Pancreas (tissue), 10 donors: Measurements from ENCODE around the gene PNLIPRP2. TPM values are rescaled to one million over a fixed set of nuclear protein-coding genes. Genes with fewer than 3 reads are reported as not detected.

ENCODE experiments used
- ATAC-seq, 4 donors: fragments of 200-7000 bp; cut with Tn5 transposase; one replicate each; pipeline versions ENCODE4 v1.8.0 to v1.9.1; 2020; ENCODE audit warnings: mild to moderate bottlenecking in 4 of 4, moderate library complexity in 4 of 4
- DNase-seq, 6 donors: peaks; one replicate each; pipeline ENCODE4 v3.0.0-alpha.2; 2020
- FAIRE-seq: peaks from 2 replicates; lab custom pipeline; 2012; peaks lifted over from hg19 to GRCh38; lab: Jason Lieb, UNC
- H3K27ac ChIP-seq, 4 donors: fragments of 200-600 bp; sonication (generic); 1 replicate in 3 of 4; 2 replicates in 1 of 4; pipeline versions ENCODE4 v1.5.0 to v1.8.0; 2020
- H3K27me3 ChIP-seq, 4 donors: fragments of 200-600 bp; one replicate each; pipeline ENCODE4 v1.8.0; 2021
- H3K36me3 ChIP-seq, 3 donors: fragments of 200-600 bp; sonication (generic) in 1 of 3; one replicate each; pipeline versions ENCODE4 v1.5.0 to v1.8.0; 2020 to 2021
- H3K4me1 ChIP-seq, 3 donors: fragments of 200-600 bp; one replicate each; pipeline ENCODE4 v1.8.0; 2021
- H3K4me3 ChIP-seq, 4 donors: fragments of 200-600 bp; sonication (generic) in 2 of 4; one replicate each; pipeline versions ENCODE4 v1.5.0 to v1.8.0; 2020 to 2021
- H3K9me3 ChIP-seq, 4 donors: fragments of 200-600 bp; one replicate each; pipeline ENCODE4 v1.8.0; 2021
- CTCF ChIP-seq, 4 donors: fragments of 200-600 bp; sonication (generic) in 3 of 4; IDR thresholded peaks; one replicate each; pipeline versions ENCODE4 v1.5.0 to v1.8.0; 2021; ENCODE audit warnings: antibody characterized with exemption in 4 of 4
- WGBS, 2 donors: extraction: QIAGEN DNeasy Blood & Tissue Kit; methylation state at CpG; one replicate each; pipeline ENCODE4 v1.1.7; 2013; 5-methylcytosine and 5-hydroxymethylcytosine counted together
- intact Hi-C, 3 donors: fragments of 100-400 bp; cut with DNase I; formaldehyde crosslinking; loops; one replicate each; pipeline versions ENCODE4 v1.11.1 to v1.14.2; 2022
- polyA plus RNA-seq, 2 donors: library from polyadenylated mRNA; stranded (reverse); fragments of 200-250 nt; gene quantifications; one replicate each; pipeline ENCODE4 v1.2.3, GENCODE V29; 2013
- total RNA-seq, 6 donors: library from RNA; stranded (reverse); fragmentation: NEBNext Ultra II Directional in 4 of 6; extraction: Animal tissue kit (Norgen Biotek cat#: 25700) in 4 of 6; gene quantifications; one replicate each; pipeline versions ENCODE4 v1.2.1 to v1.2.4, GENCODE V29; 2021 to 2023
- donor health status: healthy with polysubstance abuse.
- donor health status: DM: no; HTN: no; CAD: no; lungs with moderate emphysema.
- donor health status: DM: no; HTN: no; CAD: no.
- donor health status: control.
- donor health status: control.
- donor health status: Bipolar disorder and iron deficiency.
- donor health status: DM: yes; HTN: yes; CAD: no.
- donor health status: DM: no; HTN: no; CAD: no.
- donor health status: DM: no; HTN: no; CAD: no.
- donor health status: DM: yes; HTN: yes; CAD: no.

Gene PNLIPRP2
- total and polyA plus RNA-seq, 8 donors = 455 to 7,545 (median 2,236) TPM

GRCh38 chr10:116670706-116671105 is 50.0 kb downstream of the PNLIPRP2 start:
- TF ChIP-seq CTCF (IDR thresholded peaks at IDR 0.05) = no peak
- intact Hi-C loops = no loop called here
- H3K4me1 ChIP-seq = no peaks in the 10 kb centered on the region
- no peak overlapping the region for H3K27ac ChIP-seq
- WGBS, 2 donors = 80 to 87% methylated on average over 6 of the region's 6 CpGs
- DNase-seq (peak in 1 of 6 donors; percentile 32), FAIRE-seq (no peak), ATAC-seq (no peak)
- H3K27me3 ChIP-seq = no peaks in the 10 kb centered on the region
- H3K4me3 ChIP-seq = no peak overlapping the region
- no peaks in the 10 kb centered on the region for H3K9me3 ChIP-seq
- H3K36me3 ChIP-seq = no peaks in the 10 kb centered on the region

- intact Hi-C loops = no loop called here
- H3K27ac ChIP-seq = no peak overlapping the region
- FAIRE-seq (no peak), DNase-seq (no peak), ATAC-seq (no peak)
- no peaks in the 10 kb centered on the region for H3K27me3 ChIP-seq
- no peaks in the 10 kb centered on the region for H3K4me1 ChIP-seq
- whole genome bisulfite sequencing, 2 donors = 53 to 54% methylated on average over 5 of the region's 5 CpGs
- no peak for TF ChIP-seq CTCF (IDR thresholded peaks at IDR 0.05)
- no peaks in the 10 kb centered on the region for H3K9me3 ChIP-seq
- H3K4me3 ChIP-seq = no peak overlapping the region
- H3K36me3 ChIP-seq = no peaks in the 10 kb centered on the region
Observed at GRCh38 chr10:116671274-116671926, 50.6 kb downstream of the PNLIPRP2 start.

GRCh38 chr10:116672891-116673290 is 52.1 kb downstream of the PNLIPRP2 start:
- no peak for TF ChIP-seq CTCF (IDR thresholded peaks at IDR 0.05)
- WGBS, 2 donors = 96% methylated on average over 5 of the region's 5 CpGs
- DNase-seq (no peak), ATAC-seq (no peak), FAIRE-seq (no peak)
- no peaks in the 10 kb centered on the region for H3K4me1 ChIP-seq
- no peaks in the 10 kb centered on the region for H3K27me3 ChIP-seq
- no peak overlapping the region for H3K4me3 ChIP-seq
- intact Hi-C loops = no loop called here
- H3K27ac ChIP-seq = no peak overlapping the region
- no peaks in the 10 kb centered on the region for H3K36me3 ChIP-seq
- no peaks in the 10 kb centered on the region for H3K9me3 ChIP-seq

GRCh38 chr10:116673866-116674265 is 53.1 kb downstream of the PNLIPRP2 start:
- H3K4me3 ChIP-seq = no peak overlapping the region
- H3K27ac ChIP-seq = no peak overlapping the region
- no peaks in the 10 kb centered on the region for H3K4me1 ChIP-seq
- H3K36me3 ChIP-seq = no peaks in the 10 kb centered on the region
- no peaks in the 10 kb centered on the region for H3K27me3 ChIP-seq
- intact Hi-C loops = no loop called here
- ATAC-seq = no peak
- H3K9me3 ChIP-seq = no peaks in the 10 kb centered on the region
- no peak for TF ChIP-seq CTCF (IDR thresholded peaks at IDR 0.05)
- 80 to 96% methylated on average over 2 of the region's 2 CpGs for WGBS, 2 donors
- no peak for FAIRE-seq
- DNase-seq = no peak

- intact Hi-C loops = no loop called here
- no peak for TF ChIP-seq CTCF (IDR thresholded peaks at IDR 0.05)
- Histone ChIP-seq H3K4me1 (no peaks in the 10 kb centered on the region), H3K36me3 (no peaks in the 10 kb centered on the region), H3K9me3 (no peaks in the 10 kb centered on the region), H3K4me3 (no peak overlapping the region), H3K27ac (no peak overlapping the region), H3K27me3 (no peaks in the 10 kb centered on the region)
- no peak for ATAC-seq
- no peak for FAIRE-seq
- WGBS, 2 donors = 95% methylated on average over 32 of the region's 32 CpGs
- DNase-seq = peak in 1 of 6 donors; percentile 71
Observed at GRCh38 chr10:116674901-116675423, 54.2 kb downstream of the PNLIPRP2 start.
